ENCODE results near the gene PHGDH. TPM values are rescaled to one million over a fixed set of nuclear protein-coding genes. Genes with fewer than 3 reads are reported as not detected.
A peak's percentile ranks its signal among the peaks of the same experiment; 100 is the strongest.

Gene PHGDH
- total and polyA plus RNA-seq, 2 of the 13 experiments (the other 11 are each of a cell fraction or from before 2014, with no cell fraction given) = 95.8 to 133 TPM

DNA sequence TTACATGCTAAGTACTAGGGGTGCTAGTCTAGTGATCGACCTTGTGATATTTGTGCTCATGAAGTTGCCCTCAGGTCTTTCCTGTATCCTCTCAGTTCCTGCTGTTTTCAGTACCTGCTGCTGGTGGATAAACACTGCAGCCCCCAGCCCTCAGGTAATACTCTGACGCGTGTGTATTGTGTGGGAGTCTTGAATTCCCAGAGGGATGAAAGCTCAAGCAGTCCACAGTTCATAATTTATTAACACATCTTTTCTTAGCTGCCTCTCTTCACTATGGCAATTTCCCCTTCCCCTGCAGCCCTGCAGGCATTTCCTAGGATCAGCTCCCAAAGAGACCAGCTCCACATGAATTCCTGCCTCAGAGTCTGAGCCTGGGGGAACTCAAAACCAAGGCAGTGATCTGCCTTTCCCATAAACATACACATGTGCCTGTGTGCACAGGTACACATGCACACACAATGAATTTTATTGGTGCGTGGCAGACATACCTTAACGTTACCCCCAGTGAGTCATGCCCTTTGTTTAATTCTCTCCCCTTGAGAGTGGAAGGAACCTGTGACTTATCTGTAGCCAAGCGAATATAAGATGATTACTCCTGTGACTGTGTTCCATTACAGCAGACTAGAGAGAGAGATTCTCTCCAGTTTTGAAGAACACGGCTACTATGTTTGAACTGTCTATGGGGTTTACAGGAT is 71.0 kb downstream of the PHGDH start (continued):
- TF ChIP-seq MAFK (conservative IDR thresholded peaks at IDR 0.05 in 1 of 2, IDR thresholded peaks at IDR 0.05 in 1 of 2; ENCODE audit: low read length in 2 of 2) (no peak), PLRG1 (conservative IDR thresholded peaks at IDR 0.05) (no peak), ZC3H4 (CRISPR knock-in tag; IDR thresholded peaks at IDR 0.05; ENCODE audit: borderline replicate concordance) (no peak), ZFX (CRISPR knock-in tag; IDR thresholded peaks at IDR 0.05; ENCODE audit: low read depth) (no peak), HIVEP1 (CRISPR knock-in tag; IDR thresholded peaks at IDR 0.05) (no peak), HDAC1 (CRISPR knock-in tag; IDR thresholded peaks at IDR 0.05) (no peak), ZNF660 (CRISPR knock-in tag; IDR thresholded peaks at IDR 0.05; ENCODE audit: borderline replicate concordance, low read depth) (no peak), IRF2 (CRISPR knock-in tag; IDR thresholded peaks at IDR 0.05) (no peak)

DNA sequence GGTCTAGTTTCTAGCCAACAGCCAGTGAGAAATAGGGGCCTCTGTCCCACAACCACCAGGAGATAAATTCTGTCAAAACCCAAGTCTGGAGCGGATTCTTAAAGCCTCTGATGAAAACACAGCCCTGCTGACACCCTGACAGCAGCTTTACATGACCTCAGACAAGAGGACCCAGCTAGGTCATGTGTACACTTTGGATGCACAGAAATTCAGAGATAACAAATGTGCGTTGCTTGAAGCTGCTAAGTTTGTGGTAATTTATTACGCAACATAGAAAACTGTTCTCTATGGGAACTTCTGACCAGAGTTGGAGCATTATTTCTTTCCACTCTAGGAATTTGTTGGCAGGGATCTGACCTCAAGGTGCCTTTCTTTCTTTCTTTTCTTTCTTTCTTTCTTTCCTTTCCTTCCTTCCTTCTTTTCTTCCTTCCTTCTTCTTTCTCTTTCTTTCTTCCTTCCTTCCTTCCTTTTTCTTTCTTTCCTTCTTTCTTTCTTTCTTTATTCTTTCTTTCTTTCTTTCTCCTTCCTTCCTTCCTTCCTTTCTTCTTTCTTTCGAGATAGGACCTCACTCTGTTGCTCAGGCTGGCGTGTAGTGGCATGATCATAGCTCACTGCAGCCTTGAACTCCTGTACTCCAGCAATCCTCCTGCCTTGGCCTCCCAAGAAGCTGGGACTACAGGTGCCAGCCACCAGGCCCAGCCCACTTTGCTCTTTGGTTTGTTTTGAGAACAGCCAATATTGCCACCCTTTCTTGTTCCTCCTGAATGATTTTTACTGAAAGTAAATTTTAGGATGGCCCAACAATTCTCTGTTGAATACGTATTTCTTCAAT is 71.8 kb downstream of the PHGDH start:
- no peak overlapping the region for H3K9ac ChIP-seq (ENCODE audit: insufficient read depth, low read depth, low read length)
- intact Hi-C loops (cut with micrococcal nuclease; ENCODE audit: unreplicated experiment) = loop anchor here (2.0 kb wide), 2 partner anchors 15 to 39 kb away; partner anchors contain the start of gene HMGCS2
- in situ Hi-C loops (cut with HindIII; ENCODE audit: extremely low pct_ligation_motif_present, low pct_unique_long_range_greater_than_20kb) = no loop called here
- CTCF ChIA-PET (ENCODE audit: low intra/inter-chr PET ratio, low total read pairs) = no interaction called here
- POLR2A ChIA-PET = interaction anchor here (0.6 to 1.7 kb wide), 3 partner anchors 17 to 59 kb away, joined by 3 to 6 read pairs (median 4); no protein-coding TSS in a partner anchor
- BruUV-seq (replicated peaks) = no TSS peak
- H3K4me3 ChIP-seq (replicated peaks in 1 of 3; ENCODE audit: insufficient read depth in 1 of 3, low read depth in 2 of 3, low read length in 3 of 3) = no peak overlapping the region
- peaks cover 81% of the 10 kb centered on the region for H3K4me1 ChIP-seq (ENCODE audit: insufficient read depth, low read length)
- peak overlapping the region; percentile 56 for H3K4me2 ChIP-seq (ENCODE audit: low read depth, low read length)
- H2AFZ ChIP-seq (ENCODE audit: low read length) = no peak overlapping the region
- no peak overlapping the region for H3K27ac ChIP-seq (ENCODE audit: extremely low read length, insufficient read depth, low read length)
- no peaks in the 10 kb centered on the region for H3K36me3 ChIP-seq (replicated peaks in 1 of 2; ENCODE audit: control insufficient read depth in 1 of 2, insufficient read depth in 2 of 2, low read length in 2 of 2)
- H3K79me2 ChIP-seq (ENCODE audit: insufficient read depth, low read length) = no peaks in the 10 kb centered on the region
- ATAC-seq (peak; percentile 47), DNase-seq (ENCODE audit: low spot score) (peak; percentile 46), FAIRE-seq (peak; percentile 4)
- no peaks in the 10 kb centered on the region for H3K9me3 ChIP-seq (ENCODE audit: low read length)
- H3K27me3 ChIP-seq (ENCODE audit: control insufficient read depth in 1 of 2, insufficient read depth in 2 of 2, low read length in 2 of 2) = no peaks in the 10 kb centered on the region
- no peaks in the 10 kb centered on the region for H4K20me1 ChIP-seq (ENCODE audit: insufficient read depth, low read length)
- WGBS (ENCODE audit: low lambda C conversion rate) = 4% methylated on average over 5 of the region's 6 CpGs
- TF ChIP-seq MYC (CRISPR knock-in tag; IDR thresholded peaks at IDR 0.05; ENCODE audit: borderline replicate concordance) (no peak), NCOA2 (CRISPR knock-in tag; IDR thresholded peaks at IDR 0.05) (no peak), GATAD2A (CRISPR knock-in tag; IDR thresholded peaks at IDR 0.05) (peak; percentile 70)
- TF ChIP-seq, protein P1, sequence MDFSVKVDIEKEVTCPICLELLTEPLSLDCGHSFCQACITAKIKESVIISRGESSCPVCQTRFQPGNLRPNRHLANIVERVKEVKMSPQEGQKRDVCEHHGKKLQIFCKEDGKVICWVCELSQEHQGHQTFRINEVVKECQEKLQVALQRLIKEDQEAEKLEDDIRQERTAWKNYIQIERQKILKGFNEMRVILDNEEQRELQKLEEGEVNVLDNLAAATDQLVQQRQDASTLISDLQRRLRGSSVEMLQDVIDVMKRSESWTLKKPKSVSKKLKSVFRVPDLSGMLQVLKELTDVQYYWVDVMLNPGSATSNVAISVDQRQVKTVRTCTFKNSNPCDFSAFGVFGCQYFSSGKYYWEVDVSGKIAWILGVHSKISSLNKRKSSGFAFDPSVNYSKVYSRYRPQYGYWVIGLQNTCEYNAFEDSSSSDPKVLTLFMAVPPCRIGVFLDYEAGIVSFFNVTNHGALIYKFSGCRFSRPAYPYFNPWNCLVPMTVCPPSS (IDR thresholded peaks at IDR 0.05) = no peak
- TF ChIP-seq, protein P2, sequence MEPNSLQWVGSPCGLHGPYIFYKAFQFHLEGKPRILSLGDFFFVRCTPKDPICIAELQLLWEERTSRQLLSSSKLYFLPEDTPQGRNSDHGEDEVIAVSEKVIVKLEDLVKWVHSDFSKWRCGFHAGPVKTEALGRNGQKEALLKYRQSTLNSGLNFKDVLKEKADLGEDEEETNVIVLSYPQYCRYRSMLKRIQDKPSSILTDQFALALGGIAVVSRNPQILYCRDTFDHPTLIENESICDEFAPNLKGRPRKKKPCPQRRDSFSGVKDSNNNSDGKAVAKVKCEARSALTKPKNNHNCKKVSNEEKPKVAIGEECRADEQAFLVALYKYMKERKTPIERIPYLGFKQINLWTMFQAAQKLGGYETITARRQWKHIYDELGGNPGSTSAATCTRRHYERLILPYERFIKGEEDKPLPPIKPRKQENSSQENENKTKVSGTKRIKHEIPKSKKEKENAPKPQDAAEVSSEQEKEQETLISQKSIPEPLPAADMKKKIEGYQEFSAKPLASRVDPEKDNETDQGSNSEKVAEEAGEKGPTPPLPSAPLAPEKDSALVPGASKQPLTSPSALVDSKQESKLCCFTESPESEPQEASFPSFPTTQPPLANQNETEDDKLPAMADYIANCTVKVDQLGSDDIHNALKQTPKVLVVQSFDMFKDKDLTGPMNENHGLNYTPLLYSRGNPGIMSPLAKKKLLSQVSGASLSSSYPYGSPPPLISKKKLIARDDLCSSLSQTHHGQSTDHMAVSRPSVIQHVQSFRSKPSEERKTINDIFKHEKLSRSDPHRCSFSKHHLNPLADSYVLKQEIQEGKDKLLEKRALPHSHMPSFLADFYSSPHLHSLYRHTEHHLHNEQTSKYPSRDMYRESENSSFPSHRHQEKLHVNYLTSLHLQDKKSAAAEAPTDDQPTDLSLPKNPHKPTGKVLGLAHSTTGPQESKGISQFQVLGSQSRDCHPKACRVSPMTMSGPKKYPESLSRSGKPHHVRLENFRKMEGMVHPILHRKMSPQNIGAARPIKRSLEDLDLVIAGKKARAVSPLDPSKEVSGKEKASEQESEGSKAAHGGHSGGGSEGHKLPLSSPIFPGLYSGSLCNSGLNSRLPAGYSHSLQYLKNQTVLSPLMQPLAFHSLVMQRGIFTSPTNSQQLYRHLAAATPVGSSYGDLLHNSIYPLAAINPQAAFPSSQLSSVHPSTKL (CRISPR knock-in tag; IDR thresholded peaks at IDR 0.05) = peak; percentile 79

Data from HepG2 (cell line).